Measurements from ENCODE around the gene ADARB2.

DNA sequence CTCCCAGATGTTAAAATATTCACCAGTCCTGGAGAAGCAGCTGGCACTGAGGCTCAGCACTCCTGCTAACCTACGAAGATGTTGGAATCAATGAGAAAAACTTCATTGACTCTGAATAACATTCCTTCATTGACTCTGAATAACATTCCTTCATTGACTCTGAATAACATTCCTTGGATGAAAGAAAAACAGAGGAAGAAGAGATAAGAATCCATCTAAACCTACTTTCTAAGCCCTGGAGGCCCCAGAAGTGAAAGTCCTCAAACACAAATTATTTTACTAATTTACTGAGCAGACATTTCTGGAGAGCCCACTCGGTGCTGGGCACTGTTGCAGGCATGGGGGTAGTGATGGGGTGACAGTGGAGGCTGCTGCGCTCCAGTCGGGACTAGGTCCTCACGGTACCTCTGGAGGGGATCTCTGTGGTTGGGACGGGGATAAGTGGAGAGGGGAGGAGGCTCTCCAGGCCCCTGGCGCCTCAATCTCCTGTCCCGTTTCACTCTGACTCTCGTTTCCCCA, 427.0 kb downstream of the ADARB2 start:
- TF ChIP-seq, protein P1, sequence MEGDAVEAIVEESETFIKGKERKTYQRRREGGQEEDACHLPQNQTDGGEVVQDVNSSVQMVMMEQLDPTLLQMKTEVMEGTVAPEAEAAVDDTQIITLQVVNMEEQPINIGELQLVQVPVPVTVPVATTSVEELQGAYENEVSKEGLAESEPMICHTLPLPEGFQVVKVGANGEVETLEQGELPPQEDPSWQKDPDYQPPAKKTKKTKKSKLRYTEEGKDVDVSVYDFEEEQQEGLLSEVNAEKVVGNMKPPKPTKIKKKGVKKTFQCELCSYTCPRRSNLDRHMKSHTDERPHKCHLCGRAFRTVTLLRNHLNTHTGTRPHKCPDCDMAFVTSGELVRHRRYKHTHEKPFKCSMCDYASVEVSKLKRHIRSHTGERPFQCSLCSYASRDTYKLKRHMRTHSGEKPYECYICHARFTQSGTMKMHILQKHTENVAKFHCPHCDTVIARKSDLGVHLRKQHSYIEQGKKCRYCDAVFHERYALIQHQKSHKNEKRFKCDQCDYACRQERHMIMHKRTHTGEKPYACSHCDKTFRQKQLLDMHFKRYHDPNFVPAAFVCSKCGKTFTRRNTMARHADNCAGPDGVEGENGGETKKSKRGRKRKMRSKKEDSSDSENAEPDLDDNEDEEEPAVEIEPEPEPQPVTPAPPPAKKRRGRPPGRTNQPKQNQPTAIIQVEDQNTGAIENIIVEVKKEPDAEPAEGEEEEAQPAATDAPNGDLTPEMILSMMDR (IDR thresholded peaks at IDR 0.05; ENCODE audit: poor library complexity) = no peak
- TF ChIP-seq EZH2 (IDR thresholded peaks at IDR 0.05; ENCODE audit: borderline replicate concordance) (no peak), EZH2phosphoT487 (IDR thresholded peaks at IDR 0.05; ENCODE audit: low read depth, severe bottlenecking, unreplicated experiment) (no peak)

Data from hepatocyte (in vitro differentiated cells).